HepG2 (cell line): ENCODE data around the gene PGGT1B. TPM values are rescaled to one million over a fixed set of nuclear protein-coding genes. Genes with fewer than 3 reads are reported as not detected.

Source experiments
- ATAC-seq: fragments of 200-7000 bp; cut with Tn5 transposase; 3 replicates; pipeline ENCODE4 v1.9.1; 2020; ENCODE audit warnings: mild to moderate bottlenecking, moderate library complexity
- BruUV-seq: library from RNA; stranded (reverse); fragments of 400-500 nt; replicated peaks from 2 replicates; lab custom pipeline; 2021; lab: Mats Ljungman, UMichigan
- CTCF ChIA-PET: fragments of 300-600 bp; formaldehyde crosslinking; extraction: SDS; loops from one replicate; lab custom pipeline; 2021; ENCODE audit warnings: low total read pairs, inconsistent platforms, low intra/inter-chr PET ratio; lab: Yijun Ruan, JAX
- POLR2A ChIA-PET: fragments of 350-600 bp; sonication (Branson Sonifier 250); formaldehyde crosslinking; loops from one replicate; lab custom pipeline; 2020; ENCODE audit warnings: antibody characterized with exemption, inconsistent platforms; lab: Yijun Ruan, JAX
- DNase-seq: peaks from one replicate; pipeline ENCODE4 v3.0.0-alpha.2; 2015; ENCODE audit warnings: low spot score
- FAIRE-seq: peaks from 3 replicates; lab custom pipeline; 2011; peaks lifted over from hg19 to GRCh38; lab: Jason Lieb, UNC
- H2AFZ ChIP-seq: one replicate; pipeline ENCODE4 v1.6.1; 2011; ENCODE audit warnings: low read length, inconsistent platforms
- H3K27ac ChIP-seq: fragments of 300-600 bp; 3 replicates; pipeline ENCODE4 v1.8.0; 2011; ENCODE audit warnings: mixed run types, mild to moderate bottlenecking, mixed read lengths, low read length, inconsistent platforms; ENCODE audit not compliant: insufficient read depth; ENCODE audit errors: extremely low read length
- H3K27me3 ChIP-seq, 2 experiments: fragments of 200-600 bp in 1 of 2; 2 replicates in 1 of 2; 3 replicates in 1 of 2; pipeline versions ENCODE4 v1.6.0 to v1.8.0; 2011; ENCODE audit warnings: low read length in 2 of 2, mild to moderate bottlenecking in 2 of 2, moderate library complexity in 2 of 2, inconsistent platforms in 1 of 2; ENCODE audit not compliant: insufficient read depth in 2 of 2, control insufficient read depth in 1 of 2
- H3K36me3 ChIP-seq, 2 experiments: fragments of 200-600 bp in 1 of 2; replicated peaks in 1 of 2; 2 replicates in 1 of 2; 3 replicates in 1 of 2; pipeline versions ENCODE4 v1.5.1 to v1.8.0; 2011; ENCODE audit warnings: low read length in 2 of 2, inconsistent platforms in 1 of 2; ENCODE audit not compliant: insufficient read depth in 2 of 2, control insufficient read depth in 1 of 2
- H3K4me1 ChIP-seq: 2 replicates; pipeline ENCODE4 v1.5.1; 2012; ENCODE audit warnings: low read length, inconsistent platforms; ENCODE audit not compliant: insufficient read depth
- H3K4me2 ChIP-seq: 2 replicates; pipeline ENCODE4 v1.6.0; 2011; ENCODE audit warnings: low read depth, low read length, inconsistent platforms
- H3K4me3 ChIP-seq, 3 experiments: fragments of 200-600 bp in 1 of 3; sonication (generic), shearing (Covaris generic) in 1 of 3; replicated peaks in 1 of 3; 2 replicates each; pipeline ENCODE4 v1.5.1; 2011 to 2016; ENCODE audit warnings: low read length in 3 of 3, inconsistent platforms in 2 of 3, low read depth in 2 of 3, mild to moderate bottlenecking in 2 of 3, control low read depth in 1 of 3, mixed read lengths in 1 of 3; ENCODE audit not compliant: insufficient read depth in 1 of 3
- H3K79me2 ChIP-seq: one replicate; pipeline ENCODE4 v1.6.1; 2011; ENCODE audit warnings: low read length, inconsistent platforms; ENCODE audit not compliant: insufficient read depth
- H3K9ac ChIP-seq: 2 replicates; pipeline ENCODE4 v1.6.0; 2011; ENCODE audit warnings: mild to moderate bottlenecking, low read depth, low read length, inconsistent platforms; ENCODE audit not compliant: insufficient read depth
- H3K9me3 ChIP-seq: 2 replicates; pipeline ENCODE4 v1.5.1; 2012; ENCODE audit warnings: mild to moderate bottlenecking, low read length
- H4K20me1 ChIP-seq: 2 replicates; pipeline ENCODE4 v1.6.0; 2011; ENCODE audit warnings: inconsistent platforms, mild to moderate bottlenecking, low read length, moderate library complexity; ENCODE audit not compliant: insufficient read depth
- ATRX ChIP-seq: sonication (generic); formaldehyde crosslinking; IDR thresholded peaks from 2 replicates; pipeline ENCODE4 v1.4.0; 2020; ENCODE audit warnings: missing genetic modification reagents, borderline replicate concordance
- CEBPZ ChIP-seq: IDR thresholded peaks from 2 replicates; pipeline ENCODE4 v1.6.1; 2012; ENCODE audit warnings: low read length, improper control_type of control experiment
- EEA1 ChIP-seq: sonication (generic); formaldehyde crosslinking; IDR thresholded peaks from 2 replicates; pipeline ENCODE4 v1.5.1; 2020; ENCODE audit warnings: mild to moderate bottlenecking, missing genetic modification reagents, borderline replicate concordance
- IRX3 ChIP-seq: sonication (generic); formaldehyde crosslinking; IDR thresholded peaks from 2 replicates; pipeline ENCODE4 v1.8.1; 2023; ENCODE audit warnings: mild to moderate bottlenecking, low read depth, missing genetic modification reagents, borderline replicate concordance
- ZNF205 ChIP-seq: IDR thresholded peaks from 2 replicates; pipeline ENCODE4 v1.6.1; 2018; ENCODE audit warnings: missing biosample characterization, missing genetic modification reagents
- ZNF570 ChIP-seq: sonication (generic); formaldehyde crosslinking; IDR thresholded peaks from 2 replicates; pipeline ENCODE4 v1.4.0; 2020; ENCODE audit warnings: mild to moderate bottlenecking, missing genetic modification reagents, borderline replicate concordance
- ZNF709 ChIP-seq: sonication (generic); formaldehyde crosslinking; IDR thresholded peaks from 2 replicates; pipeline ENCODE4 v1.5.0; 2020; ENCODE audit warnings: mild to moderate bottlenecking, missing genetic modification reagents
- WGBS: methylation state at CpG from one replicate; pipeline ENCODE4 v1.1.6; 2017; ENCODE audit warnings: low lambda C conversion rate; 5-methylcytosine and 5-hydroxymethylcytosine counted together
- in situ Hi-C: cut with HindIII; loops from 2 replicates; pipeline ENCODE4 v1.10.0; 2017; ENCODE audit warnings: low pct_unique_long_range_greater_than_20kb; ENCODE audit not compliant: extremely low pct_ligation_motif_present
- intact Hi-C: fragments of 100-400 bp; cut with micrococcal nuclease; formaldehyde crosslinking; loops from one replicate; pipeline ENCODE4 v1.10.0; 2022; ENCODE audit not compliant: unreplicated experiment
- polyA plus RNA-seq, 8 experiments: library from polyadenylated mRNA; depleted of rRNA in 3 of 8; stranded (reverse) in 7 of 8; unstranded in 1 of 8; fragments of >200 nt; fragmentation: Illumina TruSeq in 4 of 8; extraction: Trizol in 4 of 8; gene quantifications; 2 replicates each; pipeline versions ENCODE4 v1.2.1 to v1.2.3, GENCODE V29; 2011 to 2016; ENCODE audit warnings: low read depth in 4 of 8, missing spikeins in 1 of 8, mixed read lengths in 1 of 8; ENCODE audit not compliant: insufficient read depth in 1 of 8
- total RNA-seq, 5 experiments: library from RNA; depleted of rRNA; stranded (reverse); fragments of >200 nt; fragmentation: Illumina TruSeq; extraction: Trizol; gene quantifications; 2 replicates each; pipeline ENCODE4 v1.2.3, GENCODE V29; 2016; ENCODE audit warnings: low read depth in 1 of 5
- TF ChIP-seq, protein P1 (sequence below): sonication (generic); formaldehyde crosslinking; IDR thresholded peaks from 2 replicates; pipeline ENCODE4 v1.9.0; 2021; ENCODE audit warnings: mild to moderate bottlenecking, missing genetic modification reagents

The PGGT1B gene
- total and polyA plus RNA-seq, 2 of the 13 experiments (the other 11 are each of a cell fraction or from before 2014, with no cell fraction given): 2.4 to 42.7 TPM

GRCh38 chr5:115192098-115192497 is 70.6 kb downstream of the PGGT1B start:
- ChIA-PET POLR2A (no interaction called here), CTCF (no interaction called here)
- BruUV-seq: no TSS peak
- TF ChIP-seq ZNF570 (CRISPR knock-in tag) (no peak), ZNF709 (CRISPR knock-in tag) (no peak), ZNF205 (CRISPR knock-in tag) (no peak)
- in situ Hi-C loops: no loop called here
- H2AFZ ChIP-seq: no peak overlapping the region
- intact Hi-C loops: no loop called here
- no peak overlapping the region for H3K27ac ChIP-seq
- DNase-seq (no peak), ATAC-seq (no peak), FAIRE-seq (no peak)
- no peaks in the 10 kb centered on the region for H3K27me3 ChIP-seq
- 58% methylated on average over 1 of the region's 1 CpG for WGBS
- no peaks in the 10 kb centered on the region for H3K79me2 ChIP-seq
- no peak overlapping the region for H3K9ac ChIP-seq
- H3K9me3 ChIP-seq: no peaks in the 10 kb centered on the region
- H3K4me2 ChIP-seq: no peak overlapping the region
- no peak overlapping the region for H3K4me3 ChIP-seq
- H3K4me1 ChIP-seq: peaks cover 16% of the 10 kb centered on the region
- H3K36me3 ChIP-seq: no peaks in the 10 kb centered on the region
- H4K20me1 ChIP-seq: no peaks in the 10 kb centered on the region

DNA sequence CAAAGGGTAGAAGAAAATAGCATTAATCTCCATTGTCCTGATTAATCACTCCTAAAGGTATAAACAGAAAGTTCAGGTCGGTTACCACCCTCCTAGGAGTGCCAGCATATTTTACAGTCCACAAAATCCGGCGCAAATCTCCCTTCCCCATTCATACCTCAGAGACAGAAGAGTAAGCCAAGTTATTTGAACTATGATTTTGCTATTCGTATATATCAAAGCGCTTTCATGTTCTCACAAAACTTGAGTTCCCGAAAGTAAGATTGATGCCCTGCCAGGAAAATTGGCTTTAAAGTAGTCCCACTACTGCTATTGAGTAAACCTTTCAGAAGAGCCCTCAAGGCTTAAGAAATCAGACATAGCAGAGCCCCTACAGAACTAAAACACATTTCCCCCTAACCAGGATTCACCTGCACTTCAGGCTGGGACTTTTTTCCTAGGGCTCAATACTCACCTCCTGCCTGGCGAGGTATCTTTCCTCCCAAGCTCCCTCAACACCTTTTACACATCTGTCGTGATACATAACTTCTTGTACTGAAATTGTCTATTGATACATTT is 71.1 kb downstream of the PGGT1B start:
- Histone ChIP-seq H3K79me2 (no peaks in the 10 kb centered on the region), H3K4me1 (peaks cover 16% of the 10 kb centered on the region), H3K9me3 (no peaks in the 10 kb centered on the region), H3K4me3 (no peak overlapping the region), H4K20me1 (no peaks in the 10 kb centered on the region), H3K9ac (no peak overlapping the region), H3K36me3 (no peaks in the 10 kb centered on the region), H3K27me3 (no peaks in the 10 kb centered on the region), H3K27ac (no peak overlapping the region), H3K4me2 (no peak overlapping the region), H2AFZ (no peak overlapping the region)
- CTCF ChIA-PET: no interaction called here
- DNase-seq (no peak), ATAC-seq (no peak), FAIRE-seq (no peak)
- intact Hi-C loops (no loop called here), in situ Hi-C loops (no loop called here)
- no TSS peak for BruUV-seq
- POLR2A ChIA-PET: no interaction called here
- 27% methylated on average over 8 of the region's 8 CpGs for WGBS
- TF ChIP-seq IRX3 (CRISPR knock-in tag) (no peak), EEA1 (CRISPR knock-in tag) (no peak), ATRX (CRISPR knock-in tag) (no peak), CEBPZ (no peak)
- TF ChIP-seq, protein P1, sequence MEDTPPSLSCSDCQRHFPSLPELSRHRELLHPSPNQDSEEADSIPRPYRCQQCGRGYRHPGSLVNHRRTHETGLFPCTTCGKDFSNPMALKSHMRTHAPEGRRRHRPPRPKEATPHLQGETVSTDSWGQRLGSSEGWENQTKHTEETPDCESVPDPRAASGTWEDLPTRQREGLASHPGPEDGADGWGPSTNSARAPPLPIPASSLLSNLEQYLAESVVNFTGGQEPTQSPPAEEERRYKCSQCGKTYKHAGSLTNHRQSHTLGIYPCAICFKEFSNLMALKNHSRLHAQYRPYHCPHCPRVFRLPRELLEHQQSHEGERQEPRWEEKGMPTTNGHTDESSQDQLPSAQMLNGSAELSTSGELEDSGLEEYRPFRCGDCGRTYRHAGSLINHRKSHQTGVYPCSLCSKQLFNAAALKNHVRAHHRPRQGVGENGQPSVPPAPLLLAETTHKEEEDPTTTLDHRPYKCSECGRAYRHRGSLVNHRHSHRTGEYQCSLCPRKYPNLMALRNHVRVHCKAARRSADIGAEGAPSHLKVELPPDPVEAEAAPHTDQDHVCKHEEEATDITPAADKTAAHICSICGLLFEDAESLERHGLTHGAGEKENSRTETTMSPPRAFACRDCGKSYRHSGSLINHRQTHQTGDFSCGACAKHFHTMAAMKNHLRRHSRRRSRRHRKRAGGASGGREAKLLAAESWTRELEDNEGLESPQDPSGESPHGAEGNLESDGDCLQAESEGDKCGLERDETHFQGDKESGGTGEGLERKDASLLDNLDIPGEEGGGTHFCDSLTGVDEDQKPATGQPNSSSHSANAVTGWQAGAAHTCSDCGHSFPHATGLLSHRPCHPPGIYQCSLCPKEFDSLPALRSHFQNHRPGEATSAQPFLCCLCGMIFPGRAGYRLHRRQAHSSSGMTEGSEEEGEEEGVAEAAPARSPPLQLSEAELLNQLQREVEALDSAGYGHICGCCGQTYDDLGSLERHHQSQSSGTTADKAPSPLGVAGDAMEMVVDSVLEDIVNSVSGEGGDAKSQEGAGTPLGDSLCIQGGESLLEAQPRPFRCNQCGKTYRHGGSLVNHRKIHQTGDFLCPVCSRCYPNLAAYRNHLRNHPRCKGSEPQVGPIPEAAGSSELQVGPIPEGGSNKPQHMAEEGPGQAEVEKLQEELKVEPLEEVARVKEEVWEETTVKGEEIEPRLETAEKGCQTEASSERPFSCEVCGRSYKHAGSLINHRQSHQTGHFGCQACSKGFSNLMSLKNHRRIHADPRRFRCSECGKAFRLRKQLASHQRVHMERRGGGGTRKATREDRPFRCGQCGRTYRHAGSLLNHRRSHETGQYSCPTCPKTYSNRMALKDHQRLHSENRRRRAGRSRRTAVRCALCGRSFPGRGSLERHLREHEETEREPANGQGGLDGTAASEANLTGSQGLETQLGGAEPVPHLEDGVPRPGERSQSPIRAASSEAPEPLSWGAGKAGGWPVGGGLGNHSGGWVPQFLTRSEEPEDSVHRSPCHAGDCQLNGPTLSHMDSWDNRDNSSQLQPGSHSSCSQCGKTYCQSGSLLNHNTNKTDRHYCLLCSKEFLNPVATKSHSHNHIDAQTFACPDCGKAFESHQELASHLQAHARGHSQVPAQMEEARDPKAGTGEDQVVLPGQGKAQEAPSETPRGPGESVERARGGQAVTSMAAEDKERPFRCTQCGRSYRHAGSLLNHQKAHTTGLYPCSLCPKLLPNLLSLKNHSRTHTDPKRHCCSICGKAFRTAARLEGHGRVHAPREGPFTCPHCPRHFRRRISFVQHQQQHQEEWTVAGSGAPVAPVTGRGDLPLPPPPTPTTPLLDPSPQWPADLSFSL: no peak
